Mammary epithelial cell (primary cell): ENCODE data around the gene PRKCQ.

Source experiments
- CTCF ChIP-seq, 2 donors: IDR thresholded peaks in 1 of 2; conservative IDR thresholded peaks in 1 of 2; 2 replicates each; pipeline ENCODE4 v1.5.1; 2011 to 2012; ENCODE audit warnings: inconsistent platforms in 2 of 2, low read length in 2 of 2, mild to moderate bottlenecking in 2 of 2, control low read depth in 1 of 2, low read depth in 1 of 2; ENCODE audit not compliant: insufficient read depth in 1 of 2; ENCODE audit errors: extremely low read depth in 1 of 2
- EZH2 ChIP-seq: IDR thresholded peaks from 2 replicates; pipeline ENCODE4 v1.6.1; 2012; ENCODE audit warnings: low read length, inconsistent platforms, borderline replicate concordance

- TF ChIP-seq CTCF (conservative IDR thresholded peaks at IDR 0.05 in 1 of 2, IDR thresholded peaks at IDR 0.05 in 1 of 2; ENCODE audit: extremely low read depth in 1 of 2, insufficient read depth in 1 of 2, low read depth in 1 of 2, low read length in 2 of 2) = no peak
- TF ChIP-seq EZH2 = no peak
These were observed 63.7 kb downstream of the PRKCQ start for GRCh38 chr10:6516281-6516928.
